NCI-H2107 treated with DMSO at 0.1 percent for 48 hours (cell line): Measurements from ENCODE around the gene OR6A2.
"Not testable (repeated sequence)": the region's sequence is repeated elsewhere in the genome, so short reads cannot be mapped to it uniquely, and the experiment has no call there.

Experiments used
- DNase-seq: peaks from one replicate; lab custom pipeline; 2025; ENCODE audit not compliant: unreplicated experiment; lab: John Stamatoyannopoulos, UW

OR6A2 gene

GRCh38 chr11:6799402-6799801 is at the start of gene OR6A2:
Gene OR6A2 (minus strand): TSS chr11:6799689. CDS start chr11:6795708, 3,981 bp downstream.
- DNase-seq: no peak

- DNase-seq: no peak
Measured at GRCh38 chr11:6845383-6845782, 45.9 kb upstream of the OR6A2 start, which contains the start of gene OR10A5. Gene OR10A5 (plus strand): TSS chr11:6845683. CDS start chr11:6845683, 0 bp downstream.

GRCh38 chr11:6844356-6844755 is 44.9 kb upstream of the OR6A2 start:
- DNase-seq: no peak

DNA sequence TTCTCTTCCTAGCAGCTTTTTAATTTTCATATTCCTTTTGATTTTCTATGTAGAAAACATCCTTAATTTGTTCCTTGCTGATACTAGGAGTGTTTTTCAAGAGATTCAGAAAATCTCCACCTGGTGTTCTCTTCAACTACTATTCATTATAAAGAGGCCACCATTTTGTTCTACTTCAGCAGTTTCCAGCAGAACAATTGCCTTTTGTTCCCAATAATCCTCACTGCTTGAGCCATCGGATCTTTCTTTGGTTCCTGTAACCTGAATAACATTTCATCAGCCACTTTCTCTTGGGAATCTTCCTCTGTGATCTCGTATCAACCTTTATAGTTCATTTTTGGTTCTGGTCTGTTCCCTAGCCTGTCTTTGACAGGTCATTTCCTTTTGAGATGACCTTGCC is 44.2 kb upstream of the OR6A2 start:
- no peak for DNase-seq

DNA sequence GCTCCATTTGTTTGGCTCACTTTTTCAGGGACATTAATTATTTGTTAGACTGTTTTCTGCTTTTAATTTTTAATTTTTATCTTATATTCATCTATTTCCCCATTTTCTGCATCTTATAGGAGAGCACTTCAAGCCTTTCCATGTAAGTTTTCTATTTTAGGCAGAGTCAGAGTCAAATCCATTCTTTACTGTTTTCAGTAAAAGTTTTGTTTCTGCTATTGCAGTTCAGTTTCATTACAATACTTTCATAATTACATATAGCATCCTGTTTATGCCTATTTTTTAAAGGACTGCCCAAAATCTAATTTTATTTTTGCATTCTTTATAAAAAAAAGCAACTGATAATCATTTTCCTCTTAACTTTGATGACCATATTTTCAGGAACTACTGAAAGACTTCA is 42.2 kb upstream of the OR6A2 start:
- DNase-seq: no peak

GRCh38 chr11:6834021-6834420 is 34.5 kb upstream of the OR6A2 start:
- DNase-seq: no peak

DNA sequence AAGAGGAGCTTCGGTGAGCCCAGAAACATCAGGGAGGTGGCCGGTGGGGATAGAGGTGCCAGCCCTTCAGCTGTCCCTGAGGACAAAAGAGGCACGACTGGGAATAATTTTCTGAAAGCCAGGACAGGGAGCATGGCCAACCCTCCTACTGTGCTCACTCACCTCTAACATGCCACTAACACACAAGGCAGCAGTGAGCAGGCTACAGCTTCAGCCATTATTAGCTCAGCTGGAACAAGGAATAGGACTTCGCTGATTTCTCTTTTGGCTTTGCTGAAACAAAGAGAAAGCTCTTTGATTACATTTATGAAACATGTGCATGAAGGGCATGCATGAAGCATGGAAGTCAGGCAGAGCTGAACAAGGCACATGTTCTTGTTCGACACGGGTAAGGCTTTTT is 33.9 kb upstream of the OR6A2 start:
- no peak for DNase-seq

GRCh38 chr11:6828103-6828502 is 28.6 kb upstream of the OR6A2 start:
- DNase-seq: no peak

- DNase-seq: no peak
Measured at GRCh38 chr11:6825231-6825744, 25.8 kb upstream of the OR6A2 start.

DNA sequence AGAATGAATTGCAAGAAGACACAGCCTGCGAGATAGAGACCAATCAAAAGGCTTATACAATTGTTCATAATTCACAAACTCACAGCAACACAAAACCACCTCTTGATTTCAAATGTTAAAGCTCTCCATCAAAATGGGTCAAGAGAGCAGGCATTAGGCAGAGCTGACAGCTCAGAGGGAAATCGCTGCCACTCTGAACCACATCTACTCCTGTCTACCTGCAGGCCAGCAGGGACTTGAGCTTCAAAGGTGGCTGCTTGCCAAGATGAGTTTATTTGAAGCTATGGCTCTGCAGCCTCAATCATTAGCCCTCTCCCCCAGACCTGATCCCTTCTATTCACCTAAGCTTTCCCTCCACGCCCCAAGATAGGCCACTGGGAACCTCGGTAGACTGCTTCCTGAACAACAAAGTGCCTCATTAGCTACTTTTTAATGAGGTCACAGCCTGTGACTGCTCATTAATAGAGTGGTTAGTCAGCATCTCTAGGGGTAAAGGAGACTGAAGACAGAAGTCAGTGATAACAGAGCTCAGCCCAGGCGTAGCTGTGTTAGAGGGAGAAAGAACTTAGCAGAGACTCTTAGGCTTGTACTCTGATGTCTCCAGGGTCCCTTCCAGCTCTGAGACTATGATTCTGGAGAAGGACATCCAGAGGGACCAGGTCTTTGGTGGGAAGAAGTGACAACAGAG is 24.8 kb upstream of the OR6A2 start:
- no peak for DNase-seq

DNA sequence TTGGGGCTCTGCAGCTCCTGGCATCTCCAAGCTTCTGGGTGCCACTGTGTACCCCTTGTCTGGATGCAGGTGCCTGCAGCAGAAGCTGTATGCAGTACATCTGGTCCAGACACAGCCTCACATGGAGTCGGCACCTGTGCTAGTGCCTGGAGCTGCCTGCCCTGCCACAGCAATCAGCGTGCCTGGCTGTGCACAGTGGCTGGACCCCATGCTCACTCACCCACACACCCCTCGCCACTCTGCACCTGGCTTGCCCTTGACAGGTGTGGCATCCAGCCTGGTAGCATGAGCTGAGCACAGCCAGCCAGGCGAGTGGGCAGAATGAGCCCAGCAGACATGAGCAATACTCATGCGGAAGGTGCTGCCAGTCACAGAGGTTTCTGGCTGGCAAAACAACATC is 19.5 kb upstream of the OR6A2 start:
- DNase-seq: no peak

DNA sequence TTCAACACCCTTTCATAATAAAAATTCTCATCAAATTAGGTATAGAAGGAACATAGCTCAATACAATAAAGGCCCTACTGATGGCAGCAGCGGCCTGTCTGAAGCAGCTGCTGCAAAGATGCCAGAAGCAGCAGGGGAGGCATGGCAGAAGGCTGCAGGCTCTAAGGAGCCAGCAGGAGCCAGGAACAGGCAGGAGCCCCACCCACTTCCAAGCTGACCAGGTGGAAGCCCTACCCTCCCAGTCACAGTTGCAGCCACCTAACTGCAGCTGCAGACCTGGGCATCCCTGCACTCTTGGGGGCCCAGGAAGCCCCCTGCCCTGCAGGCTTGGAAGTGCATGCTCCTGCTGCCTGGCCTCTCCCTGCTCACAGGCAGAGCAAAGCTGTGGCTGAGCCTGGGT is 18.2 kb upstream of the OR6A2 start:
- no peak for DNase-seq

DNA sequence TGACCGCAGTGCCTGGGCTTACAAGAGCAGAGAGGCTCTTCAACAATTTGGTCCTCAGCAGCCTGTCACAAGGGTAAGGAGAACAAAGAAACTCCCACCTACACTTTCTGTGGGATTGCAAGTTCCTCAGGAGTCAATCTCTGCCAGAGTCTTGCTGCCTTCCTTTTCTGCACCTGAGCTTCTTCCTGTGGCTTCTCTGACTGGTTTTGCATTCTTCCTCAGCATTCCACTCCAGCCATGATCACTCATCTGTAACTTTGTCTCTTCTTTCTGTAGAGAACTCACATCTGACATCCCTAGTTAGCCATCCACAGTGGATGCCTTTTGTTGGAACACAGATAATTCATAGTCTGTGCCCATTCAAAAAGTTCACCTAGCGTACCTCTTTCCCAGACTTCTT is 14.2 kb upstream of the OR6A2 start:
- DNase-seq: no peak

DNA sequence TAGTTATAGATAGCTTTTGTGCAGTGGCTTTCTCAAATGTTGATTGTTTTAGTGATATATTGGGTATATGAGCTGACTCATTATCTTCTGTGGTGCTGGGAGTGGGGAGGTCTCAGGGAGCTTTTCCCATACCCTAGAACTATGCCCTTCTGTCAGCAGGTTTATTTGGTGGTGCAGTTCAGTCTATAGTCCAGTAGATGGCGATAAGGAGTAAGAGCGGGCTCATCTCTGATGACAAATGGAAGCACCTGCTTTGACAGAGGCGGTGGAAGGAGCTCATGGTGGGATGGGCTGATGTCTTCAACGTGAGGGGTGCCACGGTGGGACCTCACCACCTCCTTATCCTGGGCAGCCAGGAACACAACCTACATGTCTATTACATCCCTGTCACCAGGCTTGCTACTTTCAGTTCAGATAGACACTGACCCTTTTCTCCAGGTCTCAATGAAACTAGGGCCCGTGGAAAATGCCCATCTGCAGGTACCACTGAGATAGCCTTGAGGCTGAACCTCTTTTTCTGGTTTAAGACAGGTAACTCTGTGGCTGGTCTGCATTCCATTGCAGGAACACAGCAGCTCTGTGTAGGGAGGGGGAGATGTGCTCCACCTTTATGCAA is 13.0 kb upstream of the OR6A2 start:
- DNase-seq: peak; percentile 61

GRCh38 chr11:6801075-6801474 is 1.6 kb upstream of the OR6A2 start:
- not testable (repeated sequence) for DNase-seq

DNA sequence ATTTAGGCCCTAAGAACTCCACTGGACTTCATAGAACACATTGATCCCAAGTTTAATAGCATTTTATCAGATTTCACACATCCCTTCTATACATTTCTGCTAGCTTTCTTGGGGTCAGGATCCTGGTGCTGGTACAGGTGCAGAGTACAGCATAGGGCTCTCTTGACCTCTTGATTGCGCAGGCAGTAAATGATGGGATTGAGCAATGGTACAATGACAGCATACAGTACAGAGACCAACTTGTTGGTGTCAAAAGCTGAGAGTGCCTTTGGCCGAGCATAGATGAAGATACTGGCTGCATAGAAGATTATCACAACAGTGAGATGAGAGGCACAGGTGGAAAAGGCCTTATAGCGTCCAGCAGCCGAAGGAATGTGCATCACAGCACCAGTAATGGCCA is 4.8 kb downstream of the OR6A2 start:
- no peak for DNase-seq

DNA sequence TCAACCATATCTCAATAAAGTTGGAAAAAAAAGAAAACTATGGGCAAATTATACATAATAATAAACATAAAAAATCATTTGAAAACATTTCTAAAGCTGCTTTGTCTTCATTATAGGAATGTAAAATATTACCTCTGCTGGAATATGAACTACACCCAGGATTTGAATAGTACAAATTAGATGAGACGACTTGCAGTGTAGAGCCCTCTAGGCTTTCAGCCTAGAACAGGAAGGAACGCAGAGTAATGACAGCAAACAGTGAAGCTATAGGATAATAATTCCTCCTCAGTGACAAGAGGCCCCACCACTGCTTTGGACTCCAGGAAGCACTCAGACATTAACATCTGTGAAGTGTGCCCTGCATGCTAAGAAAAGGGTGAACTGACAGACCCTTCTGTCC is 8.9 kb downstream of the OR6A2 start:
- DNase-seq: no peak

- no peak for DNase-seq
Measured at GRCh38 chr11:6782720-6783119, 16.8 kb downstream of the OR6A2 start, which contains the start of gene OR2AG1. Gene OR2AG1 (plus strand): TSS chr11:6783020. CDS start chr11:6785038, 2,018 bp downstream.

DNA sequence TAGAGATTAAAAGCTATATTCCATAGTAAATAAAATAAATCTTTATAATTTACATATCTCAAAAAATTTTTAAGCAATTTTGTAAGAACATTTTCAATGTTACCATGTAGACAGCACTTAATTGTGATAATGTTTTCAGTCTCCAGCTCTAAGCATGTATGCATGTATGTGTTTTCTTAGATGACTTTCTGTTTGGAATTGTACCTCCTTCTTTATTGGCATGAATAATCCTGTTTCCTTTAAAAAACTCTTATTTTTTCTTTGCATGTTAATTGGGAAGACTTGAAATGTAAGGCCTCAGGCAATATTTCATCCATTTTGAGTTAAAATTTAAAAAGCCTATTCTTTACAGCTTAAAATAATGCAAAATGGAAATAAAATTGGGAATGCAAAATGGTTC is 18.7 kb downstream of the OR6A2 start:
- DNase-seq: no peak

DNA sequence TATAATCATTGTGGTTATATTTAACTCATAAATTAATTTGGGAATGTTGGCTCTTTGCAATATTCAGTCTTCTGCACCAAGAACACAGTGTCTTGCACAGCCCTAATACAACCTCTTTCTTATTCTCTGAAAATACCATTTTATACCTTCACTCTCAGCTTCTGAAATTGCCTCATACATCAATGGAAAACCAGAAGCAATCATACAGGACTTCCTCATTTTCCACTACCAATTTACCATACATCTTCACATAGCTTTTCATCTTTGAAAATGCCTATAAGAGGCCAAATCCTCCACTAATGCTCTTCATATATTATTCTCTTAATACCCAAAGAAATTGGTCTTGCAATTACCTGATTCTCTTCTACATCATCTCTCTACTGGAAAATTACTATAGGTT is 21.0 kb downstream of the OR6A2 start:
- no peak for DNase-seq

- DNase-seq: no peak
Measured at GRCh38 chr11:6771926-6772893, 27.3 kb downstream of the OR6A2 start, which contains the start of gene OR2AG2. Gene OR2AG2 (minus strand): TSS chr11:6771976. CDS start chr11:6768957, 3,019 bp downstream.
